LNCAP (cell line): ENCODE measurements around the gene ARHGAP44.

Source experiments
- CTCF ChIP-seq: fragments of 450-650 bp; IDR thresholded peaks from 2 replicates; pipeline ENCODE4 v1.5.1; 2017; ENCODE audit warnings: mild to moderate bottlenecking

ARHGAP44 gene

GRCh38 chr17:12902046-12902445 is 112.7 kb downstream of the ARHGAP44 start:
- no peak for TF ChIP-seq CTCF

GRCh38 chr17:12907477-12907876 is 118.2 kb downstream of the ARHGAP44 start:
- no peak for TF ChIP-seq CTCF

GRCh38 chr17:12909046-12909445 is 119.7 kb downstream of the ARHGAP44 start:
- TF ChIP-seq CTCF = no peak

- no peak for TF ChIP-seq CTCF
These were observed 120.2 kb downstream of the ARHGAP44 start for GRCh38 chr17:12909511-12909910.

- TF ChIP-seq CTCF = no peak
These were observed 121.9 kb downstream of the ARHGAP44 start for GRCh38 chr17:12911239-12911638.

- no peak for TF ChIP-seq CTCF
These were observed 128.1 kb downstream of the ARHGAP44 start for GRCh38 chr17:12917399-12917798.

GRCh38 chr17:12918142-12918541 is 128.8 kb downstream of the ARHGAP44 start:
- no peak for TF ChIP-seq CTCF

GRCh38 chr17:12922120-12922519 is 132.8 kb downstream of the ARHGAP44 start:
- no peak for TF ChIP-seq CTCF
